AG04449 (cell line): ENCODE data around the gene TMEM126B.
A peak's percentile ranks its signal among the peaks of the same experiment; 100 is the strongest.

Experiments
- CTCF ChIA-PET: fragments of 350-600 bp; formaldehyde crosslinking; extraction: SDS; loops from one replicate; lab custom pipeline; 2021; ENCODE audit warnings: antibody characterized with exemption; lab: Yijun Ruan, JAX
- POLR2A ChIA-PET: fragments of 400-600, 350-600 bp; formaldehyde crosslinking; extraction: SDS; loops from one replicate; lab custom pipeline; 2020; ENCODE audit warnings: antibody characterized with exemption, inconsistent platforms; lab: Yijun Ruan, JAX
- DNase-seq: peaks from one replicate; pipeline ENCODE4 v3.0.0-alpha.2; 2010; ENCODE audit warnings: low read depth, low spot score
- H3K4me3 ChIP-seq: 2 replicates; pipeline ENCODE4 v1.5.1; 2011; ENCODE audit warnings: low read depth, mild to moderate bottlenecking, control low read depth, low read length
- CTCF ChIP-seq: IDR thresholded peaks from one replicate; pipeline ENCODE4 v1.5.1; 2011; ENCODE audit warnings: mild to moderate bottlenecking, moderate library complexity, low read length, control low read depth, inconsistent platforms; ENCODE audit not compliant: insufficient read depth; ENCODE audit errors: missing control alignments

Gene TMEM126B

GRCh38 chr11:85620256-85620655 is 8.1 kb upstream of the TMEM126B start:
- POLR2A ChIA-PET: no interaction called here
- H3K4me3 ChIP-seq: no peak overlapping the region
- DNase-seq: no peak
- CTCF ChIA-PET: interaction anchor here (0.6 kb wide), 1 partner anchor 1285 kb away, joined by 3 read pairs; no protein-coding TSS in a partner anchor
- TF ChIP-seq CTCF: no peak

- ChIA-PET CTCF (interaction anchor here (1.6 kb wide), 1 partner anchor 32 kb away, joined by 4 read pairs; no protein-coding TSS in a partner anchor), POLR2A (no interaction called here)
- TF ChIP-seq CTCF: no peak
- no peak for DNase-seq
- no peak overlapping the region for H3K4me3 ChIP-seq
Measured at GRCh38 chr11:85626496-85626895, 1.9 kb upstream of the TMEM126B start.

- no peak for TF ChIP-seq CTCF
- H3K4me3 ChIP-seq: peak within 1 kb of the TSS; percentile 70
- ChIA-PET CTCF (interaction anchor here (0.8 to 1.4 kb wide), 4 partner anchors 11 to 65 kb away, joined by 3 read pairs; partner anchors contain the start of gene TMEM126A), POLR2A (interaction anchor here (0.7 to 2.4 kb wide), 5 partner anchors 10 to 618 kb away, joined by 3 to 14 read pairs (median 4); partner anchors contain the start of genes CREBZF and TMEM126A)
- DNase-seq: no peak
Measured at GRCh38 chr11:85627332-85627997, 928 bp upstream of the TMEM126B start, which contains the start of gene DLG2. TSS of gene DLG2 (minus strand) at chr11:85627344.

GRCh38 chr11:85628771-85629341 is 463 bp downstream of the TMEM126B start:
- ChIA-PET POLR2A (interaction anchor here (1.0 to 2.4 kb wide), 4 partner anchors 8 to 258 kb away, joined by 3 to 14 read pairs (median 4); partner anchors contain the start of genes CREBZF and TMEM126A), CTCF (interaction anchor here (1.4 kb wide), 2 partner anchors 19 to 38 kb away, joined by 3 read pairs; partner anchors contain the start of gene TMEM126A)
- peak overlapping the region; percentile 78 for H3K4me3 ChIP-seq
- TF ChIP-seq CTCF: no peak
- no peak for DNase-seq

- TF ChIP-seq CTCF: no peak
- ChIA-PET CTCF (no interaction called here), POLR2A (no interaction called here)
- DNase-seq: no peak
- no peak overlapping the region for H3K4me3 ChIP-seq
Measured at GRCh38 chr11:85634747-85635146, 6.4 kb downstream of the TMEM126B start.

- no peak overlapping the region for H3K4me3 ChIP-seq
- POLR2A ChIA-PET: no interaction called here
- CTCF ChIA-PET: no interaction called here
- TF ChIP-seq CTCF: no peak
- no peak for DNase-seq
Measured at GRCh38 chr11:85643191-85643614, 14.8 kb downstream of the TMEM126B start.
